Fibroblast of the aortic adventitia (primary cell): Measurements from ENCODE around the gene GNA15. TPM values are rescaled to one million over a fixed set of nuclear protein-coding genes. Genes with fewer than 3 reads are reported as not detected.
"Not testable (repeated sequence)": the region's sequence is repeated elsewhere in the genome, so short reads cannot be mapped to it uniquely, and the experiment has no call there.

Experiments
- DNase-seq: peaks from one replicate; pipeline ENCODE4 v3.0.0-alpha.2; 2010; ENCODE audit warnings: low read depth
- H3K4me3 ChIP-seq: 2 replicates; pipeline ENCODE4 v1.5.1; 2011; ENCODE audit warnings: low read depth, mild to moderate bottlenecking, control low read depth, low read length, moderate library complexity
- total RNA-seq: library from RNA; depleted of rRNA; stranded (reverse); fragments of >200 nt; gene quantifications from 2 replicates; pipeline ENCODE4 v1.2.3, GENCODE V29; 2012; ENCODE audit warnings: low replicate concordance
- TF ChIP-seq, protein P1 (sequence below): IDR thresholded peaks from 2 replicates; pipeline ENCODE4 v1.5.1; 2011; ENCODE audit warnings: mild to moderate bottlenecking, low read length, control low read depth, inconsistent platforms; ENCODE audit not compliant: insufficient read depth

GNA15 gene
- total RNA-seq, 1 donor = not detected

DNA sequence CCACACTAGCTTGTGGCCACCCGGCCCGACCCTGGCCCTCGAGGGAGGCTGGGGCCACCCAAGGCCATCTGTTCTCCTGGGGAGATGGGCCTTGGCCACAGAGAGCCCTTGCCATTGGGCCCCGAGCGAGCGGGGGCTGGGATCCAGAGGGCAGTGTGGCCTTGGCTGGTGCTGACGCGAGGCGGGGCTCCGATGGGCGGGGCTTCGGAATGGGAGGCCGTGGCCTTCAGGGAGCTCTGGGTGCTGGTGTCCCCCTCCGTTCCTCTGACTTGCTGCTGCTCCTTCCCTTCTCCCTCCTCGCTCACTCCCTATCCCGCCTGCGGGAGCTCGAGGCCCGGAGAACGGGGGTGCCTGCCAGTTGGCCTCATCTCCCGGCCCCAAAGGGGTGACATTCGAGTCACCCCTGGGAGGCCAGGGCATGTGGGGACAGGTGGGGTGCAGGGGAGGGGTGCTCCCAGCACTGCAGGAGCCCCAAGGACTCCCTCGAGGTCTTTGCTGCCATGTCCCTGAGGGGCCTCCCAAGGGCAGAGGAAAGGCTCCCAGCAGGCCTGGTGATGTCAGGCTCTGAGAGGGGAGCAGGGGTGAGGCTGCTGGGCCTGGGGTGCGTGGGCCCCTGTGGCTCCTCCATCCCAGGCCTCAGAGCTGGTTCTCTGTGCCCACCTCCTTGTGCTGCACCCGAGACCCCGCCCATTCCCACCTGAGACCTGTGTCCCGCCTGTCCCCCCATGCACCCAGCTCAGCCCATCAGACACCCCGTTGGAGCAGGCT lies 54.1 kb downstream of the GNA15 start:
- DNase-seq = no peak
- no peak overlapping the region for H3K4me3 ChIP-seq
- TF ChIP-seq, protein P1, sequence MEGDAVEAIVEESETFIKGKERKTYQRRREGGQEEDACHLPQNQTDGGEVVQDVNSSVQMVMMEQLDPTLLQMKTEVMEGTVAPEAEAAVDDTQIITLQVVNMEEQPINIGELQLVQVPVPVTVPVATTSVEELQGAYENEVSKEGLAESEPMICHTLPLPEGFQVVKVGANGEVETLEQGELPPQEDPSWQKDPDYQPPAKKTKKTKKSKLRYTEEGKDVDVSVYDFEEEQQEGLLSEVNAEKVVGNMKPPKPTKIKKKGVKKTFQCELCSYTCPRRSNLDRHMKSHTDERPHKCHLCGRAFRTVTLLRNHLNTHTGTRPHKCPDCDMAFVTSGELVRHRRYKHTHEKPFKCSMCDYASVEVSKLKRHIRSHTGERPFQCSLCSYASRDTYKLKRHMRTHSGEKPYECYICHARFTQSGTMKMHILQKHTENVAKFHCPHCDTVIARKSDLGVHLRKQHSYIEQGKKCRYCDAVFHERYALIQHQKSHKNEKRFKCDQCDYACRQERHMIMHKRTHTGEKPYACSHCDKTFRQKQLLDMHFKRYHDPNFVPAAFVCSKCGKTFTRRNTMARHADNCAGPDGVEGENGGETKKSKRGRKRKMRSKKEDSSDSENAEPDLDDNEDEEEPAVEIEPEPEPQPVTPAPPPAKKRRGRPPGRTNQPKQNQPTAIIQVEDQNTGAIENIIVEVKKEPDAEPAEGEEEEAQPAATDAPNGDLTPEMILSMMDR = no peak

DNA sequence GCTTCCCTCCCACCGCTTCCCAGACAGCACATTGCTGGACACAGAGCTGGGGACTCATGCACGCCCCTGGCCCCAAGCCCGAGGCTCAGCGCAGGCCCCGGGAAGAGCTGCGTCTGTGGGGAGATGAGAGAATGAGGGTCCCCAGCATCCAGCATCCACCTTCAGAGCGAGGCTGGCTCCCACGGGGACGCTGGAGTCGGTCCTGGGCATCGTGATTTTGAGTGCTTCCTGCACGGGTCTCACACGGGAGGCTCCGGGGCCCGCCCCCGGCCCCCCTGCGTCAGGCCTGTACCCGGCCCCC lies 54.6 kb downstream of the GNA15 start:
- DNase-seq = no peak
- TF ChIP-seq, protein P1 = no peak
- no peak overlapping the region for H3K4me3 ChIP-seq

DNA sequence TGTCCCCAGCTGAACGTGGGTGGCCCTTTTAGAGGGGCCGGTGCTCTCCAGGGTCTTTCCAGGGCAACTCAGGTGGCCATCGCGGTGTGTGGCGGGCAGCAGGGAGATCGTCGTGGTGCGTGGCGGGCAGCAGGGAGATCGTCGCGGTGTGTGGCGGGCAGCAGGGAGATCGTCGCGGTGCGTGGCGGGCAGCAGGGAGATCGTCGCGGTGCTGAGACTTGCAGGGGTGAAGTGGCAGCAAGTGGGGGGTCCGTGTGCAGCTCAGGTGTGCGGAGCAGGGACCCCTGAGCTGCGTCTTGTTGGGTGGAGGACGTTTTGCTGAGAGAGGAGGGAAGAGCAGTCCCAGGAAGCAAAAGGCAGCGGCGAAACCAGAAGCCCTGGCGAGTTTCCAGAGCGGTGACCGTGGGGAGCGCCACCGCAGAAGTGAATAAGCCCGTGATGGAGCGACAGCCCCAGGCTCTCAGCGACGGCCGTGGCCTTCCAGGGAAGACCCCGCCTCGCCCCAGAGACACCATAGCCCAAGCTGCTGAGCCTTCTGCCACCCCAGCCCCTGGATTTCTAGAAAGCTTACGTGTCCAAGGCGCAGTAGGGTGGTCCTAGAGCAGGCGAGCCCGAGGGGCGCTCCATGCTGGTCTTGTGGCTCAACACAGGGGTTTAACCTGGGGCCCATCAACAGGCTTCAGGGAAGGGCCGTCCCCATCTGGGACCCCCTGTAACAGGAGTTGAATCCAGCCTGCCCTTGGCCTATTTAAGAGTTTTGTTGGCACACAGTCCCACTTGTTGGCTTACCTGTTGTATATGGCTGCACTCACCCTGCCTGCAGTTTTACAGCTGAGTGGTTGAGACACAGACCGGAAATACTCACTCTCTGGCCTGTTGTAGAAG lies 55.3 kb downstream of the GNA15 start:
- DNase-seq = no peak
- H3K4me3 ChIP-seq = no peak overlapping the region
- TF ChIP-seq, protein P1 = no peak

DNA sequence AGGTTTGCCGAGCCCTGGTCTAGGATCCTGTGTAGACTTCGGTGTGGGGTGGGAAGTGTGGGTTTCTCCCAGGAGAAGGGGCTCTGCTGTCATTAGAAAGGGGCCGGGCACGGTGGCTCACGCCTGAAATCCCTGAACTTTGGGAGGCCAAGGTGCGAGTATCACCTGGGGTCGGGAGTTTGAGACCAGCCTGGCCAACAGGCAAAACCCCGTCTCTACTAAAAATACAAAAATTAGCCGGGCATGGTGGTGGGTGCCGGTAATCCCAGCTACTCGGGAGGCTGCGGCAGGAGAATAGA lies 55.9 kb downstream of the GNA15 start:
- H3K4me3 ChIP-seq, DNase-seq: not testable (repeated sequence)

- no peak overlapping the region for H3K4me3 ChIP-seq
- DNase-seq = no peak
- TF ChIP-seq, protein P1 = no peak
Measured at GRCh38 chr19:3192228-3192635, 56.4 kb downstream of the GNA15 start.

DNA sequence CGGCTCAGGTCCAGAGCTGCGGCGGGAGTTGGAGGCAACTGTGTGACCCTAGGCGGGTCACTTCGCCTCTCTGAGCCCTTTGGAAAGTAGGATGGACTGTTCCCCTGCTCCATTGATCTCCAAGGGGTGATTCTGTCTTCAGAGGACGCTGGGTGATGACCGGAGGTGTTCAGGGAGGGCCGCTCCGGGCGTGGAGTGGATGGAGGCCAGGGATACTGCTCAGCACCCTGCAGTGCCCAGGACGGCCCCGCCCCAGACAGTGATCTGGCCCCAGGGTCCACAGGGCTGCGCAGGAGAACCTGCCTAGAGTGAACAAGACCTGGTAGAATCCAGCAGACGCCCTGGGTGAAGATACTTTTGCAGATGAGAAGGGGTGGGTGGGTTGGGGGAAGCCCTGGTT lies 56.9 kb downstream of the GNA15 start:
- no peak for DNase-seq
- no peak overlapping the region for H3K4me3 ChIP-seq
- TF ChIP-seq, protein P1 = no peak

DNA sequence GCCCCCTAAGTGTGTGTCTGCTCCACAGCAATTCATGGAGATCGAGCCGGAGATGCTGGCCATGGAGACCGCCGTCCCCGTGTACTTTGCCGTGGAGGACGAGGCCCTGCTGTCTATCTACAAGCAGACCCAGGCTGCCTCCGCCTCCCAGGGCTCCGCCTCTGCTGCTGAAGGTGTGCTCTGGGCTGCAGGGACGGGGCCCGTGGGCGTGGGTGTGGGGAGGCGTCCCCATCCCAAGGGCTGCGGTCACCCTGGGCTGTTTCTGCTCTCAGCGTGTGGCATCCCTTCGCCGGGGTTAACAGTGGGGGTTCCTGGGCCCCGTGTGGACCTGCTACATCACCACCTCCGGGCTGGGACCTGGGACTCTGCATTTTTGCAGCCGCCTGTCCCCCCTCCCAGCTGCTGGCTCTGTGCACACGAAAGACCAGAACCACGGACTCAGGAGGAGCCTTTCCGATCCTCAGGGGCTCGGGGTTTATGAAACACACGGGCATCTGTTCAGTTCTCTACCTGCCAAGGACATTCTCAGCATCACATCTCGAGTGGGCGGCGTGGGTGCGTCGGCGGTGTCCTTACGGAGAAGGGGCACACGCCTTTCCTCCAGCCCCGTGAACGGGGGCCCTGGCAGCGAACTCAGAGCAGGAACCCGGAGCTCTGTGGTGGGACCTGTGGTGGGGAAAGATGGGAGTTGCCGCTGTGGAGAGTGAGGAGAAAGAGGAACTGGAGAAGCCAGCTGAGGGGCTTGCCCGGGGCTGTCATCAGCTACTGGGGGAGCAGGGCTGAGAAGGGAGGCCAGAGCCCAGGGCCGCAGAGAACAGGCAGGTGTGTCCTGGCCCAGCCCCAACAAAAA lies 57.6 kb downstream of the GNA15 start:
- DNase-seq = no peak
- TF ChIP-seq, protein P1 = no peak
- no peak overlapping the region for H3K4me3 ChIP-seq
